ENCODE measurements around the gene FAM107B.

Gene FAM107B

GRCh38 chr10:14692344-14693076 lies 82.2 kb downstream of the FAM107B start (continued):
- TF ChIP-seq PRDM6 (tag by site-specific recombination; IDR thresholded peaks at IDR 0.05) = peak; percentile 83
- TF ChIP-seq ZNF561 (tag by site-specific recombination; IDR thresholded peaks at IDR 0.05; ENCODE audit: borderline replicate concordance) = peak; percentile 73; the same call in 1 of the 2 replicates
- no peak for TF ChIP-seq ZNF433 (tag by site-specific recombination; IDR thresholded peaks at IDR 0.05; ENCODE audit: low read depth)
- peak; percentile 61 for TF ChIP-seq ZNF629 (tag by site-specific recombination; IDR thresholded peaks at IDR 0.05)
- 0 out of 2 replicates have a peak, but pooled peaks have one; percentile 5 for TF ChIP-seq ZIC2 (tag by site-specific recombination; IDR thresholded peaks at IDR 0.05)
- peak; percentile 32; the same call in 1 of the 2 replicates for TF ChIP-seq ZSCAN30 (tag by site-specific recombination; IDR thresholded peaks at IDR 0.05)
- peak; percentile 99; the same call in 1 of the 2 replicates for TF ChIP-seq MZF1 (tag by site-specific recombination; IDR thresholded peaks at IDR 0.05; ENCODE audit: borderline replicate concordance)
- peak; percentile 77; the same call in 1 of the 2 replicates for TF ChIP-seq OVOL3 (tag by site-specific recombination; IDR thresholded peaks at IDR 0.05)
- peak; percentile 96 for TF ChIP-seq ZNF843 (tag by site-specific recombination; IDR thresholded peaks at IDR 0.05)
- TF ChIP-seq ZNF266 (tag by site-specific recombination; IDR thresholded peaks at IDR 0.05; ENCODE audit: low read depth) = no peak
- TF ChIP-seq ZNF18 (tag by site-specific recombination; IDR thresholded peaks at IDR 0.05) = peak; percentile 79
- peak; percentile 94 for TF ChIP-seq FEZF1 (tag by site-specific recombination; IDR thresholded peaks at IDR 0.05)
- TF ChIP-seq GLI2 (tag by site-specific recombination; IDR thresholded peaks at IDR 0.05; ENCODE audit: borderline replicate concordance, low read depth) = no peak; the same call in 1 of the 2 replicates
- no peak for TF ChIP-seq ZNF2 (tag by site-specific recombination; IDR thresholded peaks at IDR 0.05)
- peak; percentile 71; the same call in 1 of the 2 replicates for TF ChIP-seq ZXDB (tag by site-specific recombination; IDR thresholded peaks at IDR 0.05)

GRCh38 chr10:14691359-14691758 lies 83.3 kb downstream of the FAM107B start:
- ChIA-PET CTCF (no interaction called here), POLR2A (no interaction called here)
- peaks cover 9% of the 10 kb centered on the region; the same call in 1 of the 2 replicates for H3K4me1 ChIP-seq (ENCODE audit: control insufficient read depth, insufficient read depth, low read length)
- no peak overlapping the region for H3K4me3 ChIP-seq (ENCODE audit: low read depth, low read length)
- no peak overlapping the region for H3K27ac ChIP-seq (ENCODE audit: extremely low read depth, low read depth, low read length)
- no peaks in the 10 kb centered on the region for H3K36me3 ChIP-seq (ENCODE audit: control insufficient read depth in 2 of 2, insufficient read depth in 1 of 2, low read length in 2 of 2)
- no peaks in the 10 kb centered on the region for H3K9me3 ChIP-seq (ENCODE audit: control insufficient read depth, insufficient read depth, low read depth, low read length)
- TF ChIP-seq ZNF423 (tag by site-specific recombination; IDR thresholded peaks at IDR 0.05) (0 out of 2 replicates have a peak, but pooled peaks have one; percentile 48), BCL11A (tag by site-specific recombination; IDR thresholded peaks at IDR 0.05; ENCODE audit: low read depth) (no peak), TRIM28 (IDR thresholded peaks at IDR 0.05; ENCODE audit: borderline replicate concordance, low read length) (no peak), ZNF571 (tag by site-specific recombination; IDR thresholded peaks at IDR 0.05) (no peak), ZNF837 (tag by site-specific recombination; IDR thresholded peaks at IDR 0.05) (no peak), HOXA7 (CRISPR knock-in tag; IDR thresholded peaks at IDR 0.05; ENCODE audit: borderline replicate concordance) (no peak), ZNF280C (tag by site-specific recombination; IDR thresholded peaks at IDR 0.05) (no peak), ZNF112 (tag by site-specific recombination; IDR thresholded peaks at IDR 0.05) (no peak), ZSCAN30 (tag by site-specific recombination; IDR thresholded peaks at IDR 0.05) (peak; percentile 87), ZNF341 (tag by site-specific recombination; IDR thresholded peaks at IDR 0.05; ENCODE audit: low read depth) (no peak), ZNF214 (tag by site-specific recombination; IDR thresholded peaks at IDR 0.05; ENCODE audit: borderline replicate concordance) (no peak), KLF8 (tag by site-specific recombination; IDR thresholded peaks at IDR 0.05) (no peak), MYNN (tag by site-specific recombination; IDR thresholded peaks at IDR 0.05; ENCODE audit: borderline replicate concordance) (no peak), ZNF416 (tag by site-specific recombination; IDR thresholded peaks at IDR 0.05) (no peak), ZNF76 (tag by site-specific recombination; IDR thresholded peaks at IDR 0.05; ENCODE audit: borderline replicate concordance, low read depth) (no peak), ZFP41 (tag by site-specific recombination; IDR thresholded peaks at IDR 0.05; ENCODE audit: borderline replicate concordance) (no peak), ZSCAN5A (tag by site-specific recombination; IDR thresholded peaks at IDR 0.05) (no peak)

All from HEK293 (cell line).